Peyer's patch (tissue), 4 donors: ENCODE measurements around the gene FARP1. TPM values are rescaled to one million over a fixed set of nuclear protein-coding genes. Genes with fewer than 3 reads are reported as not detected.

Experiments used
- DNase-seq, 3 donors: peaks; one replicate each; pipeline ENCODE4 v3.0.0-alpha.2; 2017 to 2019
- H3K27ac ChIP-seq, 4 donors: fragments of 200-600 bp; sonication (generic); one replicate each; pipeline ENCODE4 v1.5.1; 2016 to 2019
- H3K27me3 ChIP-seq, 2 donors: fragments of 200-600 bp; sonication (generic); one replicate each; pipeline ENCODE4 v1.5.1; 2019
- H3K36me3 ChIP-seq, 3 donors: fragments of 200-600 bp; sonication (generic); one replicate each; pipeline ENCODE4 v1.5.1; 2016 to 2019
- H3K4me1 ChIP-seq, 4 donors: fragments of 200-600 bp; sonication (generic); one replicate each; pipeline ENCODE4 v1.5.1; 2016 to 2019
- H3K4me3 ChIP-seq, 4 donors: fragments of 200-600 bp; sonication (generic); 1 replicate in 3 of 4; 2 replicates in 1 of 4; pipeline ENCODE4 v1.5.1; 2016 to 2019; ENCODE audit warnings: mild to moderate bottlenecking in 1 of 4
- H3K9me3 ChIP-seq, 4 donors: fragments of 200-600 bp; sonication (generic); one replicate each; pipeline ENCODE4 v1.5.1; 2016 to 2019; ENCODE audit warnings: mild to moderate bottlenecking in 1 of 4
- CTCF ChIP-seq, 6 experiments: fragments of 450-650 bp in 4 of 6; fragments of 200-600 bp in 2 of 6; sonication (generic) in 1 of 6; IDR thresholded peaks; one replicate each; pipeline ENCODE4 v1.5.1; 2017 to 2019; ENCODE audit warnings: antibody characterized with exemption in 6 of 6, mild to moderate bottlenecking in 3 of 6, moderate library complexity in 1 of 6
- POLR2A ChIP-seq, 2 donors: fragments of 450-650 bp; IDR thresholded peaks; one replicate each; pipeline ENCODE4 v1.5.1; 2017; ENCODE audit warnings: antibody characterized with exemption in 2 of 2, mild to moderate bottlenecking in 2 of 2, moderate library complexity in 2 of 2
- total RNA-seq, 4 donors: library from RNA; depleted of rRNA; stranded (reverse); fragments of >200 nt; gene quantifications; one replicate each; pipeline ENCODE4 v1.1.0, GENCODE V29; 2016

FARP1 gene
- total RNA-seq, 4 donors from 2014 or later, result 10.6 to 61.1 (median 14.9) TPM

GRCh38 chr13:98320561-98321105 is 177.7 kb downstream of the FARP1 start:
- Histone ChIP-seq H3K36me3 (no peaks in the 10 kb centered on the region), H3K27me3 (no peaks in the 10 kb centered on the region), H3K4me1 (no peaks in the 10 kb centered on the region), H3K9me3 (no peaks in the 10 kb centered on the region), H3K27ac (no peak overlapping the region), H3K4me3 (no peak overlapping the region)
- TF ChIP-seq CTCF (IDR thresholded peaks at IDR 0.05), result no peak
- no peak for TF ChIP-seq POLR2A (IDR thresholded peaks at IDR 0.05)
- DNase-seq, result no peak

DNA sequence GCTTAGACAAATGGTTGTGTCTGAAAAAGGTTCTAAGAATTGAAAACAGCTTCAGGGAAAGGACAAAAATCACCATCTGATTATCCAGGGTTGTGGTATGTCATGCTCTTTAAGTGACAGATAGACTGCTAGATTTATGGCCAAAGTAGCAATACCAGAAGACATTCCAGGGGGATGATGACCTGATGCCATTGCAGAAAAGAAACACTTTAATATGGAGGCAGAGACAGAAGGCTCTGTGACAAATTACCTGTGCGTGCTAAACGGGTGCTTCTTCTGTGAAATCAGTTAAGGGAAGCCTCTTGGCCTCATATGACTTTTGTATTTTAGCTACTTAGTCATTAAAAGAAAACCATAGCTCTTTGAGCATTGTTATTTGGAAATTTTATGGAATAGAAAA is 178.5 kb downstream of the FARP1 start:
- H3K27me3 ChIP-seq, result no peaks in the 10 kb centered on the region
- no peak overlapping the region for H3K27ac ChIP-seq
- TF ChIP-seq POLR2A (IDR thresholded peaks at IDR 0.05) (no peak), CTCF (IDR thresholded peaks at IDR 0.05) (no peak)
- H3K4me3 ChIP-seq, result no peak overlapping the region
- no peaks in the 10 kb centered on the region for H3K9me3 ChIP-seq
- no peaks in the 10 kb centered on the region for H3K36me3 ChIP-seq
- DNase-seq, result no peak
- no peaks in the 10 kb centered on the region for H3K4me1 ChIP-seq

DNA sequence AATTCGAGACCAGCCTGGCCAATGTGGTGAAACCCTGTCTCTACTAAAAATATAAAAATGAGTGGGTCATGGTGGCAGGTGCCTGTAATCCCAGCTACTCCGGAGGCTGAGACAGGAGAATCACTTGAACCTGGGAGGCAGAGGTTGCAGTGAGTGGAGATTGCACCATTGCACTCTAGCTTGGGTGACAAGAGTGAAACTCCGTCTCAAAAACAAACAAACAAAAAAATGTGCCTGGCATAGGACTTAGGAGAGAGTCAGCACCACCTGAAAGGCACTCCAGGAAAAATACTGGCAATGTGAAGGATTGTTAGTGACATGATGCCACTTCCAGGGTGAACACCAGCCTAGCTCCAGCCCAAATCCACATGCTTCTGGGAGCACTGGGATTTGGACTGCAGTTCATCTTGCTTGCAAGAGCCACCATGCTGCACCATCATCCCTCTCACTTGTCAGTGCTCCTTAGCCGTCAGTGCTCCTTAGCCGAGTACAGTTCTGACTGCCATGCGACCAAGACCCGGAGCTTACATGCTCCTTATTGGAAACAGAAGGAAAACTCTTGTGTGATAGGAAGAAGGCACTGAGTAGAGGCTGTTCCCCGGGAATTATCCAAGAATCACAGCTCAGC is 179.3 kb downstream of the FARP1 start:
- TF ChIP-seq CTCF (IDR thresholded peaks at IDR 0.05), result no peak
- no peak for TF ChIP-seq POLR2A (IDR thresholded peaks at IDR 0.05)
- Histone ChIP-seq H3K36me3 (no peaks in the 10 kb centered on the region), H3K27ac (no peak overlapping the region), H3K27me3 (no peaks in the 10 kb centered on the region), H3K9me3 (no peaks in the 10 kb centered on the region), H3K4me1 (no peaks in the 10 kb centered on the region), H3K4me3 (no peak overlapping the region)
- DNase-seq, result no peak

- Histone ChIP-seq H3K36me3 (no peaks in the 10 kb centered on the region), H3K27me3 (no peaks in the 10 kb centered on the region), H3K4me3 (no peak overlapping the region), H3K4me1 (peaks cover 0 to 9% (median 0%) of the 10 kb centered on the region in 4 donors), H3K9me3 (no peaks in the 10 kb centered on the region), H3K27ac (no peak overlapping the region)
- DNase-seq, result no peak
- TF ChIP-seq POLR2A (IDR thresholded peaks at IDR 0.05), result no peak
- no peak for TF ChIP-seq CTCF (IDR thresholded peaks at IDR 0.05)
These were observed 181.2 kb downstream of the FARP1 start for GRCh38 chr13:98324105-98324504.

DNA sequence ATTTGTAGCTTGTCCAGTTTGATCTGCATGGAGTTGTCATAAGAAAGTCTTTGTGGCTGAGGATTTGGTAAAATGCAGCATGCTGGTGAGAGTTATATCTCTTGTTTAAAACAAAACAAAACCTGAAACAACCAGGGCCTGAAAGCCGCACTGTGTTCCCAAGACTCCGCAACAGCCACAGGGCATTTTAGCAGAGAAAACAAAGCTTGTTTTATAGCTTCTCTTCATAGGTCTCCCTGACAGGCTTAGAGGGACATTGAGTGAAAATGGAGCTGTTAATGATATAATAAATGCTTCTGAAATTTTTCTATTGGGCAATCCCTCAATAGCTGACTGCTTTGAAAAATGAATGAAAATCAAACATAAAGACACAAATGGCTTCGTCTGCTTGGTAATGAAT is 182.8 kb downstream of the FARP1 start:
- H3K9me3 ChIP-seq, result no peaks in the 10 kb centered on the region
- H3K4me3 ChIP-seq, result no peak overlapping the region
- no peak for DNase-seq
- H3K4me1 ChIP-seq, result peaks cover 0 to 9% (median 0%) of the 10 kb centered on the region in 4 donors
- H3K36me3 ChIP-seq, result no peaks in the 10 kb centered on the region
- H3K27me3 ChIP-seq, result no peaks in the 10 kb centered on the region
- TF ChIP-seq POLR2A (IDR thresholded peaks at IDR 0.05) (no peak), CTCF (IDR thresholded peaks at IDR 0.05) (no peak)
- H3K27ac ChIP-seq, result no peak overlapping the region
